ENCODE results near the gene FAM168A.
"Not testable (repeated sequence)": the region's sequence is repeated elsewhere in the genome, so short reads cannot be mapped to it uniquely, and the experiment has no call there.

Gene FAM168A

GRCh38 chr11:73623686-73624085 lies 25.8 kb upstream of the FAM168A start:
- no peak for FAIRE-seq
- no peak for DNase-seq (ENCODE audit: insufficient read length, low spot score)
- TF ChIP-seq POLR2A (IDR thresholded peaks at IDR 0.05; ENCODE audit: low read depth, low read length) = no peak

GRCh38 chr11:73622926-73623593 lies 25.1 kb upstream of the FAM168A start:
- no peak for TF ChIP-seq POLR2A (IDR thresholded peaks at IDR 0.05; ENCODE audit: low read depth, low read length)
- DNase-seq (ENCODE audit: insufficient read length, low spot score) (no peak), FAIRE-seq (no peak)

- DNase-seq (ENCODE audit: insufficient read length, low spot score) = no peak
- no peak for FAIRE-seq
- TF ChIP-seq POLR2A (IDR thresholded peaks at IDR 0.05; ENCODE audit: low read depth, low read length) = no peak
Observed at GRCh38 chr11:73614591-73614990, 16.7 kb upstream of the FAM168A start.

- no peak for TF ChIP-seq POLR2A (IDR thresholded peaks at IDR 0.05; ENCODE audit: low read depth, low read length)
- no peak for DNase-seq (ENCODE audit: insufficient read length, low spot score)
- no peak for FAIRE-seq
Observed at GRCh38 chr11:73612601-73613140, 14.8 kb upstream of the FAM168A start.

GRCh38 chr11:73598719-73599379 lies 937 bp upstream of the FAM168A start:
- DNase-seq (ENCODE audit: insufficient read length, low spot score) = no peak
- no peak for TF ChIP-seq POLR2A (IDR thresholded peaks at IDR 0.05; ENCODE audit: low read depth, low read length)
- no peak for FAIRE-seq

GRCh38 chr11:73597336-73597955 lies 466 bp downstream of the FAM168A start:
- no peak for DNase-seq (ENCODE audit: insufficient read length, low spot score)
- FAIRE-seq = no peak

GRCh38 chr11:73596547-73596946 lies 1.4 kb downstream of the FAM168A start:
- no peak for TF ChIP-seq POLR2A (IDR thresholded peaks at IDR 0.05; ENCODE audit: low read depth, low read length)
- no peak for FAIRE-seq
- no peak for DNase-seq (ENCODE audit: insufficient read length, low spot score)

More at GRCh38 chr11:73597336-73597955, 466 bp downstream of the FAM168A start:
- TF ChIP-seq POLR2A (IDR thresholded peaks at IDR 0.05; ENCODE audit: low read depth, low read length) = no peak

GRCh38 chr11:73592640-73593039 lies 5.3 kb downstream of the FAM168A start:
- no peak for DNase-seq (ENCODE audit: insufficient read length, low spot score)
- TF ChIP-seq POLR2A (IDR thresholded peaks at IDR 0.05; ENCODE audit: low read depth, low read length) = no peak
- no peak for FAIRE-seq

- DNase-seq (ENCODE audit: insufficient read length, low spot score) = no peak
- no peak for TF ChIP-seq POLR2A (IDR thresholded peaks at IDR 0.05; ENCODE audit: low read depth, low read length)
- no peak for FAIRE-seq
Observed at GRCh38 chr11:73591743-73592142, 6.2 kb downstream of the FAM168A start.

- DNase-seq (ENCODE audit: insufficient read length, low spot score) (no peak), FAIRE-seq (no peak)
- no peak for TF ChIP-seq POLR2A (IDR thresholded peaks at IDR 0.05; ENCODE audit: low read depth, low read length)
Observed at GRCh38 chr11:73590991-73591390, 6.9 kb downstream of the FAM168A start.

- no peak for TF ChIP-seq POLR2A (IDR thresholded peaks at IDR 0.05; ENCODE audit: low read depth, low read length)
- FAIRE-seq (no peak), DNase-seq (ENCODE audit: insufficient read length, low spot score) (no peak)
Observed at GRCh38 chr11:73586791-73587190, 11.1 kb downstream of the FAM168A start.

- no peak for TF ChIP-seq POLR2A (IDR thresholded peaks at IDR 0.05; ENCODE audit: low read depth, low read length)
- DNase-seq (ENCODE audit: insufficient read length, low spot score) (peak; percentile 35), FAIRE-seq (peak; percentile 11)
Observed at GRCh38 chr11:73585834-73586575, 11.9 kb downstream of the FAM168A start.

GRCh38 chr11:73584831-73585230 lies 13.1 kb downstream of the FAM168A start:
- DNase-seq (ENCODE audit: insufficient read length, low spot score) = no peak
- no peak for FAIRE-seq

GRCh38 chr11:73582653-73583052 lies 15.3 kb downstream of the FAM168A start:
- no peak for DNase-seq (ENCODE audit: insufficient read length, low spot score)
- FAIRE-seq = no peak
- TF ChIP-seq POLR2A (IDR thresholded peaks at IDR 0.05; ENCODE audit: low read depth, low read length) = no peak

More at GRCh38 chr11:73584831-73585230, 13.1 kb downstream of the FAM168A start:
- no peak for TF ChIP-seq POLR2A (IDR thresholded peaks at IDR 0.05; ENCODE audit: low read depth, low read length)

GRCh38 chr11:73580749-73581148 lies 17.2 kb downstream of the FAM168A start:
- not testable (repeated sequence) for FAIRE-seq; DNase-seq (ENCODE audit: insufficient read length, low spot score)

Measured in H54 (cell line).